OCI-LY3 (cell line): ENCODE data around the gene NRXN3.

Experiments used
- H2AFZ ChIP-seq: fragments of 200-600, 300-600 bp; shearing (Covaris generic); 2 replicates; pipeline ENCODE4 v1.6.0; 2014; ENCODE audit warnings: antibody characterized with exemption, low read depth, low read length
- H3K27ac ChIP-seq: fragments of 200-600, 300-600 bp; sonication (generic); 2 replicates; pipeline ENCODE4 v1.5.1; 2014; ENCODE audit warnings: mild to moderate bottlenecking, low read length, moderate library complexity, mixed read lengths
- H3K27me3 ChIP-seq: fragments of 200-600, 300-600 bp; sonication (generic); 2 replicates; pipeline ENCODE4 v1.6.1; 2014; ENCODE audit warnings: low read depth, low read length, mixed read lengths
- H3K36me3 ChIP-seq: fragments of 200-600, 300-600 bp; sonication (generic); replicated peaks from 2 replicates; pipeline ENCODE3; 2014; ENCODE audit warnings: low read depth, low read length, mixed read lengths
- H3K4me1 ChIP-seq: fragments of 300-600, 200-600 bp; sonication (generic); 2 replicates; pipeline ENCODE4 v1.6.1; 2014; ENCODE audit warnings: low read length, mixed read lengths
- H3K4me2 ChIP-seq: fragments of 200-600, 300-600 bp; sonication (generic); 2 replicates; pipeline ENCODE4 v1.6.1; 2014; ENCODE audit warnings: low read length, mixed read lengths
- H3K4me3 ChIP-seq: fragments of 300-600, 200-600 bp; sonication (generic); 2 replicates; pipeline ENCODE4 v1.5.1; 2014; ENCODE audit warnings: antibody characterized with exemption, mild to moderate bottlenecking, low read length, moderate library complexity
- H3K79me2 ChIP-seq: fragments of 300-600, 200-600 bp; shearing (Covaris generic); 2 replicates; pipeline ENCODE4 v1.6.1; 2014; ENCODE audit warnings: mild to moderate bottlenecking, low read length, mixed read lengths
- H3K9ac ChIP-seq: fragments of 300-600, 200-600 bp; shearing (Covaris generic); 2 replicates; pipeline ENCODE4 v1.6.0; 2014; ENCODE audit warnings: mild to moderate bottlenecking, low read length, moderate library complexity
- H3K9me3 ChIP-seq: fragments of 200-600, 300-600 bp; shearing (Covaris generic); 2 replicates; pipeline ENCODE4 v1.6.1; 2014; ENCODE audit warnings: low read length, mixed read lengths; ENCODE audit not compliant: insufficient read depth
- H4K20me1 ChIP-seq: fragments of 200-600, 300-600 bp; sonication (generic); 2 replicates; pipeline ENCODE4 v1.6.1; 2016; ENCODE audit warnings: low read length, mixed read lengths; ENCODE audit not compliant: insufficient read depth
- EZH2phosphoT487 ChIP-seq: fragments of 200-600 bp; shearing (Covaris generic); IDR thresholded peaks from 2 replicates; pipeline ENCODE4 v1.6.1; 2018; ENCODE audit warnings: antibody characterized with exemption, mixed run types, low read depth
- TF ChIP-seq, protein P1 (sequence below): fragments of 200-600, 300-600 bp; sonication (generic); IDR thresholded peaks from 2 replicates; pipeline ENCODE4 v1.5.1; 2014; ENCODE audit warnings: antibody characterized with exemption, low read length, low read depth

NRXN3 gene

DNA sequence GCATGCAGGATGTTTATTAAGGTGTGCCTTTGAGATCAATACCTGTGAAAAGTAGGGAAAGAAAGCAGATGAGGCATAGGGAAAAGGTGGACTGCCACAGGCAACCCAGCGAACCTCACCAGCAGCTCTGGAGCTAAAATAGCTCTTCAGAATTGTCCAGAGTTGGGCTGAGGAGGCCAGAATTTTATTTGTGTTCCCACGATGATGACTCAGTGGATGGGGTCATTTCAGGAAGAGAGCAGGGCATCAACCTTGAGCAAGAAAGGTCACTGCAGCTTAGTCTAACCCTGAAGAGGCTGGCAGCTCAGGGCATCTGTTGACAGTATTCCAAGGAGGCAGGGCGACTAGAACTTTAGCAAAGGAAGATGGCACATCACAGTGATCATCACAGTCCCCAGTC is 1345.0 kb downstream of the NRXN3 start:
- no peak overlapping the region for H3K27ac ChIP-seq
- no peaks in the 10 kb centered on the region for H3K36me3 ChIP-seq
- no peak overlapping the region for H2AFZ ChIP-seq
- no peak overlapping the region for H3K4me2 ChIP-seq
- TF ChIP-seq EZH2phosphoT487 = no peak
- TF ChIP-seq, protein P1, sequence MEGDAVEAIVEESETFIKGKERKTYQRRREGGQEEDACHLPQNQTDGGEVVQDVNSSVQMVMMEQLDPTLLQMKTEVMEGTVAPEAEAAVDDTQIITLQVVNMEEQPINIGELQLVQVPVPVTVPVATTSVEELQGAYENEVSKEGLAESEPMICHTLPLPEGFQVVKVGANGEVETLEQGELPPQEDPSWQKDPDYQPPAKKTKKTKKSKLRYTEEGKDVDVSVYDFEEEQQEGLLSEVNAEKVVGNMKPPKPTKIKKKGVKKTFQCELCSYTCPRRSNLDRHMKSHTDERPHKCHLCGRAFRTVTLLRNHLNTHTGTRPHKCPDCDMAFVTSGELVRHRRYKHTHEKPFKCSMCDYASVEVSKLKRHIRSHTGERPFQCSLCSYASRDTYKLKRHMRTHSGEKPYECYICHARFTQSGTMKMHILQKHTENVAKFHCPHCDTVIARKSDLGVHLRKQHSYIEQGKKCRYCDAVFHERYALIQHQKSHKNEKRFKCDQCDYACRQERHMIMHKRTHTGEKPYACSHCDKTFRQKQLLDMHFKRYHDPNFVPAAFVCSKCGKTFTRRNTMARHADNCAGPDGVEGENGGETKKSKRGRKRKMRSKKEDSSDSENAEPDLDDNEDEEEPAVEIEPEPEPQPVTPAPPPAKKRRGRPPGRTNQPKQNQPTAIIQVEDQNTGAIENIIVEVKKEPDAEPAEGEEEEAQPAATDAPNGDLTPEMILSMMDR = no peak
- no peak overlapping the region for H3K9ac ChIP-seq
- no peaks in the 10 kb centered on the region for H4K20me1 ChIP-seq
- H3K27me3 ChIP-seq = no peaks in the 10 kb centered on the region
- no peaks in the 10 kb centered on the region for H3K9me3 ChIP-seq
- H3K4me1 ChIP-seq = no peaks in the 10 kb centered on the region
- H3K4me3 ChIP-seq = no peak overlapping the region
- no peaks in the 10 kb centered on the region for H3K79me2 ChIP-seq

DNA sequence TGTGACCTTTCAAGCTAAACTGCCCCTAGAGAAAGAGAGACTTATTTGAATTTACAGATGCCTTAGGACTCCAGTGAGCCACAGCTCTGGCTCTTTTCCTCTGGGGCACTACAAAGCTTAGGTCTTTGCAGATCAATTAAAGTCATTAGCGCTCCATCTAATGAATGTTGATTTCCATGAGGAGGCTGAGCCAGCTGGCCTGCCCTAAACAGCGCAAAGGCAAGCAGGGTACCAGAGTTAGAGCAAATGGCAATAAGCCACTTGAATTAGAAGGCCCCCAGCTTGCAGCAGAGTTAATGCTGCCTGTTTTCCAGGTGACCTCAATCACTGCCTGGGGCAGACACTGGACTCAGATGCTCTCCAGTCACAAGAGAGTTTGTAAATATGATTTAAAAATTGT is 1345.8 kb downstream of the NRXN3 start:
- Histone ChIP-seq H3K9ac (no peak overlapping the region), H3K9me3 (no peaks in the 10 kb centered on the region), H4K20me1 (no peaks in the 10 kb centered on the region), H2AFZ (no peak overlapping the region), H3K4me2 (no peak overlapping the region), H3K36me3 (no peaks in the 10 kb centered on the region), H3K4me3 (no peak overlapping the region), H3K79me2 (no peaks in the 10 kb centered on the region), H3K4me1 (no peaks in the 10 kb centered on the region), H3K27me3 (no peaks in the 10 kb centered on the region), H3K27ac (no peak overlapping the region)
- TF ChIP-seq, protein P1 = no peak
- no peak for TF ChIP-seq EZH2phosphoT487

DNA sequence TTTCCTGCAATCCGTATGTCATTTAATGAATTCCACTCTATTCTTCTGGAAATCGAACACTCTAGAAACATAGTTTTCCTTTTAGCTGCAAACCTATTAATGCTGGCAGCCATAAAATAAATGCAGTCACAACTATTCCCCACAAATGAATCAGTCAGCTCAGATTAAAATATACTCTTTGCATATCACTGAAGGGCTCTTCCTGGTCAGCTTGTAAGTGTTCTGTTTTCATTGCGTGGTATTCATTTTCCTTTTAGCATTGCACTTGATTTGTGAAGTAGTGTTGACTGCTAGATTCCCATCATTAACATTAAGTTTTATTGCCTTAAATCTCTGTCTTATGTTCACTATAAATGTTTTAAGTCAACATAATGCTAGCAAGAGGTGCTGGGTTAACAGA is 1355.2 kb downstream of the NRXN3 start:
- no peak overlapping the region for H3K4me3 ChIP-seq
- TF ChIP-seq EZH2phosphoT487 = no peak
- TF ChIP-seq, protein P1 = no peak
- no peaks in the 10 kb centered on the region for H3K79me2 ChIP-seq
- no peak overlapping the region for H2AFZ ChIP-seq
- no peaks in the 10 kb centered on the region for H4K20me1 ChIP-seq
- no peaks in the 10 kb centered on the region for H3K4me1 ChIP-seq
- H3K27ac ChIP-seq = no peak overlapping the region
- H3K36me3 ChIP-seq = no peaks in the 10 kb centered on the region
- no peaks in the 10 kb centered on the region for H3K27me3 ChIP-seq
- H3K9me3 ChIP-seq = no peaks in the 10 kb centered on the region
- H3K9ac ChIP-seq = no peak overlapping the region
- no peak overlapping the region for H3K4me2 ChIP-seq

DNA sequence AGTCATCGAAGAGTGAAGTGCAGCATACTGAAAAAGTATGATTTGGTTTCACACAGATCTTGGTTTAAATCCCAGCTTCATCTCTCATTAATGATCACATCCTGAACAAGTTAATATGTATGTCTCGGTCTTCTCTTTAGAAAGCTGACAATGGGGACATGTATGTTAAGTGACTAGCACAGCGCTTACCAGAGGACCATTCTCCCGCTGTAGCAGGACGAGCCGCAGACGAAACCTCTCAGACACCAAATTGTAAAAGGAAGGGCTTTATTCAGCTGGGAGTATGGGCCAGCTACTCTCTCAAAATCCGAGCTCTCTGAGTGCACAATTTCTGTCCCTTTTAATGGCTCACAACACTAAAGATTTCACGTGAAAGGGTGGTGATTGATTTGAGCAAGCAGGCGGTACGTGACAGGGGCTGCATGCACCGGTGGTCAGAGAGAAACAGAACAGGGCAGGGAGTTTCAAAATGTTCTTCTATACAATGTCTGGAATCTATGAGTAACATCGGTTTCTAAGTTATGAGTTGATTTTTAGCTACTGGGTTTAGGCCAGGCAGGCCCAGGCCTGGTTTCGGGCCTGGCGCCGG is 1358.7 kb downstream of the NRXN3 start:
- H3K79me2 ChIP-seq = no peaks in the 10 kb centered on the region
- H3K4me3 ChIP-seq = no peak overlapping the region
- no peaks in the 10 kb centered on the region for H3K27me3 ChIP-seq
- TF ChIP-seq, protein P1 = no peak
- TF ChIP-seq EZH2phosphoT487 = no peak
- H3K36me3 ChIP-seq = no peaks in the 10 kb centered on the region
- H4K20me1 ChIP-seq = no peaks in the 10 kb centered on the region
- H3K9ac ChIP-seq = no peak overlapping the region
- no peaks in the 10 kb centered on the region for H3K9me3 ChIP-seq
- no peak overlapping the region for H3K4me2 ChIP-seq
- H3K4me1 ChIP-seq = no peaks in the 10 kb centered on the region
- H2AFZ ChIP-seq = no peak overlapping the region
- no peak overlapping the region for H3K27ac ChIP-seq
